LNCaP clone FGC (cell line): ENCODE data around the gene SPIN1.

Experiments used
- DNase-seq: peaks from one replicate; pipeline ENCODE4 v3.0.0-alpha.2; 2011; ENCODE audit warnings: low read depth
- H3K4me3 ChIP-seq: 2 replicates; pipeline ENCODE4 v1.5.1; 2011; ENCODE audit warnings: mild to moderate bottlenecking, low read depth, low read length, control low read depth
- CTCF ChIP-seq: IDR thresholded peaks from 2 replicates; pipeline ENCODE4 v1.5.1; 2012; ENCODE audit warnings: mild to moderate bottlenecking; ENCODE audit not compliant: control insufficient read depth, insufficient read depth; ENCODE audit errors: extremely low read depth

The SPIN1 gene

GRCh38 chr9:88462191-88462590 lies 73.9 kb downstream of the SPIN1 start:
- no peak for DNase-seq
- TF ChIP-seq CTCF = no peak
- H3K4me3 ChIP-seq = no peak overlapping the region

GRCh38 chr9:88464851-88465250 lies 76.6 kb downstream of the SPIN1 start:
- TF ChIP-seq CTCF = no peak
- no peak for DNase-seq
- H3K4me3 ChIP-seq = no peak overlapping the region

- no peak for DNase-seq
- no peak overlapping the region for H3K4me3 ChIP-seq
- no peak for TF ChIP-seq CTCF
These were observed 80.0 kb downstream of the SPIN1 start for GRCh38 chr9:88468226-88468625.

- H3K4me3 ChIP-seq = no peak overlapping the region
- no peak for TF ChIP-seq CTCF
- DNase-seq = no peak
These were observed 88.4 kb downstream of the SPIN1 start for GRCh38 chr9:88476491-88477271.

GRCh38 chr9:88477300-88477751 lies 89.1 kb downstream of the SPIN1 start:
- no peak overlapping the region for H3K4me3 ChIP-seq
- no peak for TF ChIP-seq CTCF
- DNase-seq = no peak

GRCh38 chr9:88478246-88478645 lies 90.0 kb downstream of the SPIN1 start:
- TF ChIP-seq CTCF = no peak
- H3K4me3 ChIP-seq = no peak overlapping the region
- DNase-seq = no peak

GRCh38 chr9:88481933-88482332 lies 93.7 kb downstream of the SPIN1 start:
- TF ChIP-seq CTCF = no peak
- DNase-seq = no peak
- H3K4me3 ChIP-seq = no peak overlapping the region
